ENCODE results near the gene DCAF7. TPM values are rescaled to one million over a fixed set of nuclear protein-coding genes. Genes with fewer than 3 reads are reported as not detected.

The DCAF7 gene
- total RNA-seq, 2 experiments from 2014 or later = 104 to 105 TPM

DNA sequence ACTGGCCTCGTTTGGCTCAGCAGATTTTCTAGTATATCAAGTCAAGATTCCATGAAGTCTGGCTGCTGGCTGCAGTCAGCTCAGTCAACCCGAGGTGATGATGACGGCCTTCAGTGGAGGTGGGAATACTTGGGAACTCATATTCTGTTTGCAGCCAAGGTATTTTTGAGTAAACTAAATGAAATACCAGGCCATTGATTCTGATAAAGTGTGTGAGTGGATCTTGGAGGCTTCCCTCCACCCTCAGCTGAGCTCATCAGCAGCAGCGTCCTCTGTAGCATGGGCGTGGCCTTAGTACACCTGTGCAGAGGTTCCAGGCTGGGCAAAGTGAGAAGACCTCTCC lies 28.5 kb downstream of the DCAF7 start:
- intact Hi-C loops (cut with micrococcal nuclease) = no loop called here
- DNase-seq (no peak), ATAC-seq (no peak)
- H3K9me3 Mint-ChIP-seq = no peaks in the 10 kb centered on the region
- H3K27me3 Mint-ChIP-seq = no peaks in the 10 kb centered on the region
- TF ChIP-seq, protein P1, sequence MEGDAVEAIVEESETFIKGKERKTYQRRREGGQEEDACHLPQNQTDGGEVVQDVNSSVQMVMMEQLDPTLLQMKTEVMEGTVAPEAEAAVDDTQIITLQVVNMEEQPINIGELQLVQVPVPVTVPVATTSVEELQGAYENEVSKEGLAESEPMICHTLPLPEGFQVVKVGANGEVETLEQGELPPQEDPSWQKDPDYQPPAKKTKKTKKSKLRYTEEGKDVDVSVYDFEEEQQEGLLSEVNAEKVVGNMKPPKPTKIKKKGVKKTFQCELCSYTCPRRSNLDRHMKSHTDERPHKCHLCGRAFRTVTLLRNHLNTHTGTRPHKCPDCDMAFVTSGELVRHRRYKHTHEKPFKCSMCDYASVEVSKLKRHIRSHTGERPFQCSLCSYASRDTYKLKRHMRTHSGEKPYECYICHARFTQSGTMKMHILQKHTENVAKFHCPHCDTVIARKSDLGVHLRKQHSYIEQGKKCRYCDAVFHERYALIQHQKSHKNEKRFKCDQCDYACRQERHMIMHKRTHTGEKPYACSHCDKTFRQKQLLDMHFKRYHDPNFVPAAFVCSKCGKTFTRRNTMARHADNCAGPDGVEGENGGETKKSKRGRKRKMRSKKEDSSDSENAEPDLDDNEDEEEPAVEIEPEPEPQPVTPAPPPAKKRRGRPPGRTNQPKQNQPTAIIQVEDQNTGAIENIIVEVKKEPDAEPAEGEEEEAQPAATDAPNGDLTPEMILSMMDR (IDR thresholded peaks at IDR 0.05) = no peak
- ChIA-PET POLR2A (no interaction called here), CTCF (interaction anchor here (1.0 kb wide), 1 partner anchor 33 kb away, joined by 3 read pairs; no protein-coding TSS in a partner anchor)
- H3K4me3 Mint-ChIP-seq = no peak overlapping the region
- H3K27ac Mint-ChIP-seq = no peak overlapping the region
- H3K4me1 Mint-ChIP-seq (ENCODE audit: low read depth) = peaks cover 10% of the 10 kb centered on the region
- H3K36me3 Mint-ChIP-seq (ENCODE audit: low read depth) = peaks cover 12% of the 10 kb centered on the region

GRCh38 chr17:63579633-63580032 lies 29.4 kb downstream of the DCAF7 start:
- Mint-ChIP-seq H3K4me3 (no peak overlapping the region), H3K36me3 (ENCODE audit: low read depth) (peaks cover 10% of the 10 kb centered on the region), H3K27me3 (no peaks in the 10 kb centered on the region), H3K9me3 (no peaks in the 10 kb centered on the region), H3K4me1 (ENCODE audit: low read depth) (peaks cover 8% of the 10 kb centered on the region), H3K27ac (no peak overlapping the region)
- intact Hi-C loops (cut with micrococcal nuclease) = no loop called here
- POLR2A ChIA-PET = no interaction called here
- TF ChIP-seq, protein P1 (IDR thresholded peaks at IDR 0.05) = no peak
- ATAC-seq (no peak), DNase-seq (no peak)
- CTCF ChIA-PET = no interaction called here

DNA sequence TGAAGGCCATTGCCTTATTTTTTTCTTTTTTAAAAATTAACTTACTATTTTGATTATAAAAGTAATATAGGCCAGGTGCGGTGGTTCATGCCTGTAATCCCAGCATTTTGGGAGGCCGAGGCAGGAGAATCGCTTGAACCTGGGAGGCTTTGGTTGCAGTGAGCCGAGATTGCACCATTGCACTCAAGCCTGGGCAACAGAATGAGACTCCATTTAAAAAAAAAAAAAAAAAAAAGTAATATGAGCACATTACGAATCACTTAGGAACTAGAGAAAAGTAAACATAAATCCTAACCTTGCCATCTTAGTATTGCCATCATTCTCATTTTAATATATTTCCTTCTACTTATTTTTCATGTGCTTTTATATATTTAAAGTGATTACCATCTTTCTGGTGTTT lies 37.5 kb downstream of the DCAF7 start:
- CTCF ChIA-PET = interaction anchor here (1.4 kb wide), 1 partner anchor 162 kb away, joined by 3 read pairs; no protein-coding TSS in a partner anchor
- intact Hi-C loops (cut with micrococcal nuclease) = no loop called here

DNA sequence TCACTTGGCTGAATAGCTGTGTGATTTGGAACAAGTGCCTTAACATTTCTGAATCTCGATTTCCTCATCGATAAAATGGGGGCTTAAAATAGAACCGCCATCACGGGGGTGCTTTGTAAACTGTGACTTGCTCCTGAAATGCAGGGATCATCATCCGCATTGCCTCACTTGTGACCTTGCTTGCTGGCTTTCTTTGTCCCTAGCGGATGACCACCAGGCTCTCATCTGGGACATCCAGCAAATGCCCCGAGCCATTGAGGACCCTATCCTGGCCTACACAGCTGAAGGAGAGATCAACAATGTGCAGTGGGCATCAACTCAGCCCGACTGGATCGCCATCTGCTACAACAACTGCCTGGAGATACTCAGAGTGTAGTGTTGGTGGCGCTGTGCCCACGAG lies 38.5 kb downstream of the DCAF7 start:
- no peak overlapping the region for H3K27ac Mint-ChIP-seq
- CTCF ChIA-PET = interaction anchor here (1.4 kb wide), 1 partner anchor 163 kb away, joined by 3 read pairs; no protein-coding TSS in a partner anchor
- TF ChIP-seq, protein P1 (IDR thresholded peaks at IDR 0.05) = no peak
- H3K4me3 Mint-ChIP-seq = no peak overlapping the region
- POLR2A ChIA-PET = no interaction called here
- no peaks in the 10 kb centered on the region for H3K9me3 Mint-ChIP-seq
- DNase-seq (no peak), ATAC-seq (no peak)
- H3K27me3 Mint-ChIP-seq = no peaks in the 10 kb centered on the region
- peaks cover 42% of the 10 kb centered on the region for H3K36me3 Mint-ChIP-seq (ENCODE audit: low read depth)
- peaks cover 18% of the 10 kb centered on the region for H3K4me1 Mint-ChIP-seq (ENCODE audit: low read depth)
- intact Hi-C loops (cut with micrococcal nuclease) = no loop called here

More for the DNA sequence above, 37.5 kb downstream of the DCAF7 start:
- no peaks in the 10 kb centered on the region for H3K9me3 Mint-ChIP-seq
- H3K36me3 Mint-ChIP-seq (ENCODE audit: low read depth) = peaks cover 40% of the 10 kb centered on the region
- H3K27me3 Mint-ChIP-seq = no peaks in the 10 kb centered on the region
- no peak for DNase-seq
- peaks cover 16% of the 10 kb centered on the region for H3K4me1 Mint-ChIP-seq (ENCODE audit: low read depth)
- no peak overlapping the region for H3K27ac Mint-ChIP-seq
- TF ChIP-seq, protein P1 (IDR thresholded peaks at IDR 0.05) = no peak
- POLR2A ChIA-PET = no interaction called here
- no peak for ATAC-seq
- no peak overlapping the region for H3K4me3 Mint-ChIP-seq

GRCh38 chr17:63589646-63590045 lies 39.4 kb downstream of the DCAF7 start:
- no peak overlapping the region for H3K27ac Mint-ChIP-seq
- no peak for DNase-seq
- peaks cover 15% of the 10 kb centered on the region for H3K4me1 Mint-ChIP-seq (ENCODE audit: low read depth)
- TF ChIP-seq, protein P1 (IDR thresholded peaks at IDR 0.05) = no peak
- H3K36me3 Mint-ChIP-seq (ENCODE audit: low read depth) = peaks cover 39% of the 10 kb centered on the region
- ChIA-PET CTCF (interaction anchor here (2.8 kb wide), 1 partner anchor 23 kb away, joined by 15 read pairs; no protein-coding TSS in a partner anchor), POLR2A (no interaction called here)
- no peaks in the 10 kb centered on the region for H3K9me3 Mint-ChIP-seq
- no peak for ATAC-seq
- H3K4me3 Mint-ChIP-seq = no peak overlapping the region
- intact Hi-C loops (cut with micrococcal nuclease) = no loop called here
- H3K27me3 Mint-ChIP-seq = no peaks in the 10 kb centered on the region

Data from activated CD8-positive, alpha-beta T cell treated with anti-CD3 and anti-CD28 coated beads for 36 hours (primary cell).